MV-4-11 (cell line): Measurements from ENCODE around the gene HMCN1.
"Not testable (repeated sequence)": the region's sequence is repeated elsewhere in the genome, so short reads cannot be mapped to it uniquely, and the experiment has no call there.

Source experiments
- DNase-seq: peaks from one replicate; lab custom pipeline; 2025; lab: John Stamatoyannopoulos, UW

Gene HMCN1

DNA sequence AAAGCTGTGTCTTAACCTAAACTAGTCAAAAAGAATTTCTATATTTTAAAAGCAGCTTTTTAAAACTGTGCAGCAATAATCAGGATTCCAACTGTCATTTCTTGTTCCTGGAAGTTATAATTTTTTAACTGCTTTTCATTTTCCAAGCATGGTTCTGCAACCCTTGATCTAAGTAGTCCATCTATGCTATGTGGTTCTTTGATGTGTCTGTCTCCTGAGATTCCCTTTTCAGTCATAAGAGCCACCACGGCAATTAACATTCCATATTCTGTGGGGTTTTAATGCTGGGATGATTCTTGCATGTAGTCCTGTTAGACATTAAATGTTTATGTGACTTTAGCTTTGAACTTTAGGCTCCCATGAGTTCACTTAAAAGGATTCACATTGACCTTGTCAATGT is 420.5 kb downstream of the HMCN1 start:
- DNase-seq, result no peak

DNA sequence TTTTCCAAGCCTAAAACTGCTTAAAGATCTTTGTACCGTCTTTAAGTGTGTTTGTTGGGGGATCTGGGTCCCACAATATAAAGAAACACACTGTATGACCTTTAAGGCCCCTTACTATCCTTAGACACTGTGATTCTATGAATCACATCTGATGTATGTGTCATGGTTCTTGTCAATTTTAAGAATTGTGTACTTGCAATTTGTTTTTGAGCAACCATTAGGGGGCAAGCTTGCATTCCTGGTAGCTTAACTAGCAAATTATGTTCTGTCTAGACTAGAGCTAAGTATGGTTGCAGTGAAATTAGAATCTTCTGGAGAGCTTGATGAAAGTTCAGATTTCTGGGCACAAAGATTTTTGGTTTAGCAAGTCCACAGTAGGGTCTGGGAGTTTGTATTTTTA is 421.4 kb downstream of the HMCN1 start:
- DNase-seq, result peak; percentile 64

DNA sequence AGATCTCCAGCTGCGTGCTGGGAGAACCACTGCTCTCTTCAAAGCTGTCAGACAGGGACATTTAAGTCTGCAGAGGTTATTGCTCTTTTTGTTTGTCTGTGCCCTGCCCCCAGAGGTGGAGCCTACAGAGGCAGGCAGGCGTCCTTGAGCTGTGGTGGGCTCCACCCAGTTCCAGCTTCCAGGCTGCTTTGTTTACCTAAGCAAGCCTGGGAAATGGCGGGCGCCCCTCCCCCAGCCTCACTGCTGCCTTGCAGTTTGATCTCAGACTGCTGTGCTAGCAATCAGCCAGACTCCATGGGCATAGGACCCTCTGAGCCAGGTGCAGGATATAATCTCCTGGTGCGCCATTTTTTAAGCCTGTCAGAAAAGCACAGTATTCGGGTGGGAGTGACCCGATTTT is 428.7 kb downstream of the HMCN1 start:
- not testable (repeated sequence) for DNase-seq

DNA sequence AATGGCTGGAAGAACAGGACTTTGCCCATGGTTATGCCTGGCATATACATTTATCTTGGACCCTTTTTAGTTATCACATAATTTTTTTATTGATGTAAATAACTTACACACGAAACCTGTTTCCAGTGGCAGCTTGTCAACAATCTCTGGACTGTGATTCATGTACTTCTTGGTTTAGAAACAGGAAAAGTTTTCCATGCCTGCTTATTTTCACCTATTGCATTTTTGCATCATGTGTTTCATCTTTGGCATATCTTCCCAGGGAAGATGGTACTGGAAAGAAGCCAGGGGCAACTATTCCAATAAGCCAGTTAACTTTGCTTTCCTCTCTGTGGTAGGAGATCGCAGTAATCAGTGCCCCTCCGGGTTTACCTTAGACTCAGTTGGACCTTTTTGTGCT is 430.6 kb downstream of the HMCN1 start:
- DNase-seq, result no peak

DNA sequence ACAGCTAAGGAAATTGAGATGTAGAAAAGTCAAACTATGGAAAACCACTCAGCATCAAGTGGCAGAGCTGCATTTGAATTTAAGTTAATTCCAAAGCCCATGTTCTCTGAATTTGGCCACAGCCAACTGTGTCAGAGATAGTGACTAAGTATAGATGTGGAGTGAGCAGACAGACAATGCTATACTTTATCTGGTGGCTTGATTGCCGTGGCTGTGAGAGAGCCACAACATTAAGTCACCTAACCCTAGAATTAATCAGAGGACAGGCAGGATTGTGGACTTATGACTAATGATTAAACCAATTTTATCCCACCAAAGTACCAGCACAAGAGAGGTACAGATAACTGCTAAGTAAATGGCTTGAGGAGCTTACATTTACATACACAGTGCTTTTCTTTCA is 431.1 kb downstream of the HMCN1 start:
- DNase-seq, result no peak

DNA sequence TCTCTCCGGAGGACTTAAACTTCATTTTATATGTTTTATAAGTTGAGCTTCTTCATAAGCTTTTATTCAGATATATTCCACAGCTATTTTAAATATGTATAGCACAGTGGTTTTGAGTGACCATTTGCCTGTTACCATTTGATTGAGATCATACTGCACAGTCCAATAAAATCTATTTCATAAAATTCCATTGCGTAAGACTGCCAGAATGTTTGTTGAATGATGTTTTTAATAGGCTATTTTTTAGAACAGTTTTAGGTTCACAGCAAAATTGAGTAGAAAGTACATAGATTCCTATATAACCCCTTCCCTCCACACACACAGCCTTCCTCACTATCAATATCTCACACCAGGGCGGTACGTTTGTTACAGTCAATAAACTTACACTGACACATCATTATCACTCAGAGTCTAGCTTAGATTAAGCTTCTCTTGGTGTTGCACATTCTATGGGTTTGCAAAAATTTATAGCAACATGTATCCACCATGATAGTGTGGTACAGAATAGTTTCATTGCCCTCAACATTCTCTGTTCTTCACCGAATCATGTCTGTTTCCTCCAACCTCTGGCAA is 433.0 kb downstream of the HMCN1 start:
- no peak for DNase-seq

DNA sequence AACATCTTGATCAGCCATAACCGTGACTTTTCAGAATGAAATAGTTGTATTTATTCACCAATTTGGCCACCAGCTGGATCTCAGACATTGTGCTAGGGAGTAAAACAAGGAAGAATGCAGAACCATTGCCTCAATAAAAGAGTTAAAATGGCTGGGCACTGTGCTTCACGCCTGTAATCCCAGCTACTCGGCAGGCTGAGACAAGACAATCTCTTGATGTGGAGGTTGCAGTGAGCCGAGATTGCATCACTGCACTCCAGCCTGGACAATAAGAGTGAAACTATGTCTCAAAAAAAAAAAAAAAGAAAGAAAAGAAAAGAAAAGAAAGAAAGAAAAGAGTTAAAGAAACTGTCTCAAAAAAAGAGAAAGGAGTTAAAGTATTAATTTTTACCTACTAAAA is 441.4 kb downstream of the HMCN1 start:
- DNase-seq, result peak; percentile 33

DNA sequence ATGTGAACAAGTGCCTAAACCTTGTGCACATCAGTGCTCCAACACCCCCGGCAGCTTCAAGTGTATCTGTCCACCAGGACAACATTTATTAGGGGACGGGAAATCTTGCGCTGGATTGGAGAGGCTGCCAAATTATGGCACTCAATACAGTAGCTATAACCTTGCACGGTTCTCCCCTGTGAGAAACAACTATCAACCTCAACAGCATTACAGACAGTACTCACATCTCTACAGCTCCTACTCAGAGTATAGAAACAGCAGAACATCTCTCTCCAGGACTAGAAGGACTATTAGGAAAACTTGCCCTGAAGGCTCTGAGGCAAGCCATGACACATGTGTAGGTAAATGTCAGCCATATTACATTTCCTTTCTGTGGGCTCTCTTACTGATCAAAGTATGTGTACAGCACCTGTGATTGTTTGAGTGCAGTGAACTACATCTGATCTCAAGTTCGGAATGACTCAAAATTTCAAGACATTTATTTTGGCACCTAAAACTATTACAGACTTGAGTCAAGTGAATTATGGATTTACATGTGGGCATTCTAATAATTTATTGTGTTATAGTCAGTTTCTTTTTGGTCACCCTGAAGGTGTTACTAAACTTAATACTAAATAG is 444.3 kb downstream of the HMCN1 start:
- no peak for DNase-seq

DNA sequence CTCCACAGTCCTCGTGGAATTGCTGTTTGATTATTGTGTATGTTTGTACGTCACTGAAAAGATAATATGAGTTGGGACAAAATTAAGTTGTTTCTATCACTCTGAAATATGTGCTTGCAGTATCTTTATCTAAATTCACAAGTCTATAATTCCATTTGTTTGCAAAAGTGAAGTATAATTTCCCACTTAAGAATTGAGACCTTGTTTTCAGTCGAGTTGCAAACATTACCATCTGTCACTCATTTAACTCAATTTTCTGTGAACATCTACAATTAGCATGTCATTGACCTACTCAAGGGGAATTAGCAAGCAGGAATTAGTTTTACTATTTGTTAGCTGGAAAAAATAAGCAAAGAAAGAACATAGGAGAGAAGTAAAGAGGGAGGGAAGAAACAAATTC is 445.0 kb downstream of the HMCN1 start:
- DNase-seq, result no peak

DNA sequence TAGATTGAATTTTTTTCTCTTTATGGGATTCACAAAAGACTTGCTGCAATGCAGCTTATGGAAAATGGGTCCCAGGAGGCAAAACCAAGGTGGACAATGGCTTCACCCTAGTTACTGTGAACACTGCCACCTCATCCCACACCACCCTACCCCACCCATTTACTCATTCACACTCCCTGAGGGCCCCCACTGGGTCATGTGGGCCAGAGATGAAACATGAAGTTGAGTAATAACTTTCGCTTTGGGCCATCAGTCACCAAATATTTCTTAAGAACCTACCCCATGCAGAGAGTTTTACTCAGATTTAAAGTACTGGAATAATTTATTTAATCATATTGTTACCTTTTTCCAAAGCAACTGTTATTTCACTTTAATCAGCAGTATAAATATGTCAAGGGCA is 449.0 kb downstream of the HMCN1 start:
- peak; percentile 45 for DNase-seq

DNA sequence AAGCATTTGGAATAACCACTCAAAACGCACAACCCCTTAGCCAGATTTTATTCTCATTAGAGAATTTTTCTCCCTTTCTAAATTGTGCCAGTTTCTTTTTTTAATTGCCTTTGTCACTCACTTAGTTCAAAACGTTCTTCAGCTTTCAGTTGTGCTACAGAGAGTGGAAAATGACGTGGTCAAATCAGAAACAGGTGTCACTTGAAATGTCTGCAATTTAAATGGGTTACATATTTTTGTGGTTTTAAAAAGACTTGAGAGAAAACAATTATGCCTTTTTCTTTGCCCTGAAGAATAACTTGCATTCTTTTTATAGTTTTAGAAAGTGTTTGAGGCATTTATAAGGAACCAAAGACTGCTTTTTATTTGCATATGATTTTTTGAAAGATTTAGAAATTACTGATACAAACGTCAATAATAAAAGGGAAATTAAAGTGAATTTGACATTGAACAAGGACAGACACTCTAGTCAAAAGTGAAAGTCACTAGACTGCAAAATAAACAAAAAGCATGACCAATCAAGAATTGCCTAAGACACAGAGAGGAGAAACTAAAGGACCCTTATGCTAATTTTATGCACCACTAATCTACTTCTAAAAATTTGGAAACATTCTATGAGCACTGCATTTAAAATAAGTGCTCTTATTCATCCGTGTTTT is 449.9 kb downstream of the HMCN1 start:
- no peak for DNase-seq

DNA sequence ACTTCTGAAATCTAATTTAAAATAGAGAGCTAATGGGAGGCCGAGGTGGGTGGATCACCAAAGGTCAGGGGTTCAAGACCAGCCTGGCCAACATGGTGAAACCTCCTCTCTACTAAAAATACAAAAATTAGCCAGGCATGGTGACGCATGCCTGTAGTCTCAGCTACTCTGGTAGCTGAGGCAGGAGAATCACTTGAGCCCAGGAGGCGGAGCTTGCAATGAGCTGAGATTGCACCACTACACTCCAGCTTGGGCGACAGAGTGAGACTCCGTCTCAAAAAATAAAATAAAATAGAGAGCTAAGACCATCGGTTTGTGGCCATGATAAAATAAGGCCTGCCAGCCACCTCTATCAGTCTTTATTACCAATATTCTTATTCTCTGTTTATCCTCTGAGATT is 452.1 kb downstream of the HMCN1 start:
- not testable (repeated sequence) for DNase-seq

DNA sequence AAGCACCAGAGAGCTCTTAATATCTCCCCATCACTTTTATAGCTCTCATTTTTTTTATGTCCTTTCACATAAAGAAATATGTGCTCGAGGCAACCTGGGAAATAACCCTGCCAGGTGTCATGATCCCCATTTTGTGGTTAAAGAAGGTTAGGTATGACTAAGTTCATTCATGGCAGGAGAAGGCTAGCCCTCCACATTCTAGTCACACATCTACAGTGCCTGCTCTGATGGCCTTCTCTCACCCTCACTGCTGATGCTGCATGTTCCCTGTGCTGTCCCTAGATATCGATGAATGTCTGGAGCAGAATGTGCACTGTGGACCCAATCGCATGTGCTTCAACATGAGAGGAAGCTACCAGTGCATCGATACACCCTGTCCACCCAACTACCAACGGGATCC is 453.4 kb downstream of the HMCN1 start:
- no peak for DNase-seq

DNA sequence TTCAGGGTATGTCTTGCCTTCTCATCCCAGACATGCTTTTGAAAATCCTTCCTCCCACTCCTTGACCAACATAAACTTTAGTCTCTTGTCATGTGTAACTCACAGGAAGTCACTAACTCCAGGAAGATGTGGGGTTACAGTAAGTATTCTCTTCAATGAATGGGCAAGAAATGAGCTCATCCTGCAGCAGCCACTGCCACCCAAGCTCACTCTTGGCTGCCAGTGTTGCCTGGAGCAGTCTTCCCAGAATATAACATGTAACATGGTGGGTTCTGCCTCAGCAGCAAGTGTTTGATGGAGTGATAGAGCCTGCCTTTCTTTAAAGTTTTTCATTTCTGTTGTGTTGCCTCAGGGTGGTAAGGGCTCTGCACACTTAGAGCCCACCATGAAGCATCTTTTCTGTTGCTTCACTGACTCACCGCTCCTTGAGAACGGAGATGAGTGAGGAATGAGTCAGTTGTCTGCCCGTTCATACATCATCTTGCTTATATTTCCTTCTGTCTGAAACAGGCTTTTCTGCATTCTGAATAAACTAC is 453.9 kb downstream of the HMCN1 start:
- DNase-seq, result peak; percentile 10

DNA sequence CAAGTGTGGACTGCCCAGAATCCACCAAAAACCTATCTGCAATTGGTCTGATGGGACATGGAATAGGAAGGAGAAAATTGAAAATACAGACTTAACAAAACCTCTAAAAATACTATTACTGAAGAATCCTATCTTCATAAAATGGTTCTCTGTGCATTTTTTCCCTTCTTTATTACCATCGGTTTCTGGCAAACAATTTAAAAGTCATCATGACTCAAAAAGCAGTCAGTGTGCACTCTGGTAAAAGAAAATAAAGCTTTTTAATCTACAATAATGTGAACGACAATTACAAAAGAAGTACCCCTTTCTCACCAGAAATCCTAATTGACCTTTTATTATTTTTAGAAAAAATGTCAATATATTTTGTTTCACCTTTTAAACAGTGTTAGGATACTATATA is 454.5 kb downstream of the HMCN1 start:
- no peak for DNase-seq

DNA sequence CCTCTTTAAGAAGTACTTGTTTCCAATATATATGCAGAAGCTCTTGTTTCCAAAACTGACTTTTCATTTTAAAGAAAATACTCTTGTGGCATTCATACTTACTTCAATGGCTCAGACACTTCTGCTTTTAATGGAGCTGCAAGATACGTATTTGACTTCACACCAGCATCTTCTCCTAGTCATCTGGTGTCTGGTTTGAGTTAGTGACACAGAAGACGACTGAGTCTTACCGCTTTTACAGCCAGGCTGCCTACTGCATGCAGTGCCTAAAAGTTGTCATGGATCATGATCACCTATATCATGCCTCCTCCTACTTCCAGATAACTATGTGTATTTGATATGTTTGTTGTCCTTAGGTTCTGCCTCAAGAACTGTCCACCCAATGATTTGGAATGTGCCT is 455.0 kb downstream of the HMCN1 start:
- DNase-seq, result no peak

DNA sequence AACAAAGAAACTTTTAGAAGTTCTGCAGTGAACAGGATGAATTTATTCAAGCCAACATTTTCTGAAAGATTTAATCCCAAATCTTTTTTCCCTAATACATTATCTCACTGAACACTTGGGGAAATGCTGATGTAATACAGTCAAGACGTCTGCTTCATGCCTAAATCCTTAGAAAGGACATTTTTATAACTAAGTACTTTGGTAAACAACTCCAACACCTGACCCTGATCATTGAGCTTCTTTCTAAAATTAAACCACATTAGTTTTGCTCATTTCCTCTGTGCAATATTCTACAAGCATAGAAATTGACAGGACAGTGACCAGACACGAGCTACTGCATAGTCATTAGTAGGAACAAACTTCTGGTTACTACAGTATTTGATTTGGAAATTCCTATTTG is 457.3 kb downstream of the HMCN1 start:
- no peak for DNase-seq

DNA sequence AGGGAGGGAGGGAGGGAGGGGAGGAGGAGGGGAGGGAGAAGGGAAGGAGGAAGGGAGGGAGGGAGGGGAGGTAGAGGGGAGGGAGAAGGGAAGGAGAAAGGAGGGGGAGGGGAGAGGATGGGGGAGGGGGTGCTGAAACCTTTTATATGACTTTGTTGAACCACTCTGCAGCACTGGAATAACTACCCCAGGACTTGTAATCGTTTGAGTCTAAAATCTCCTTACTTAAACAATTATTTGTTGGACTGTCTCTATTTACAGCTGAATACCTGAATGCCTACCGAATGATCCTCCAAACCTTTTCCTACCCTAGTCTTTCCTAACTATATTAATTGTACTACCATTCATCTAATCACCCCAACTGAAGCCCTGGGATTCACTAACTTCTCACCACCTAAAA is 459.0 kb downstream of the HMCN1 start:
- DNase-seq, result no peak

DNA sequence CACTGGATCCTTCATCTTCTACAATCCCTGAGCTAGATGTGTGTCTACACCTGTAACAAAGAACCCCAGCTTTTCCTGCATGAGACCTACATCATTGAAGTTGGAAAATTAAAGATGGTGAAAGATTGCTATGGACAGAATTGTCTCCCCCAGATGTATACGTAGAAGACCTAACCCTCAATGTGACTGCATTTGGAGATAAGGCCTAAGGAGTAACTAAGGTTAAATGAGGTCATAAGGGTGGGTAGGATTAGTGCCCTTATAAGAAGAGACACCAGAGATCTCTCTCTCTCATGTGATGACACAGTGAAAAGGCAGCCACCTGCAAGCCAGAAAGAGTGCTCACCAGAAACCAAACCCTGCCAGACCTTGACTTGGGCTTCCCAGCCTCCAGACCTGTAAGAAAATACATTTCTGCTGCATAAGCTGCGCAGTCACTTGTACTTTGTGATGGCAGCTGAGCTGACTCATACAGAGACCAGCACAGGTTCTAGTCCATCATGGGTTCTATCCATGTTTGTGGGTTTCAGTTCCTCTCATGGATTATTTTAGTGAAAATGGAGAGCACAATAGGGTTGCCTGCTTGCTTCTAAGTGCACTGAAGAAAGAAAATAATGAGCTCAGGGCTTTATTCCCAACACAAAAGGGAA is 460.0 kb downstream of the HMCN1 start:
- peak; percentile 92 for DNase-seq

DNA sequence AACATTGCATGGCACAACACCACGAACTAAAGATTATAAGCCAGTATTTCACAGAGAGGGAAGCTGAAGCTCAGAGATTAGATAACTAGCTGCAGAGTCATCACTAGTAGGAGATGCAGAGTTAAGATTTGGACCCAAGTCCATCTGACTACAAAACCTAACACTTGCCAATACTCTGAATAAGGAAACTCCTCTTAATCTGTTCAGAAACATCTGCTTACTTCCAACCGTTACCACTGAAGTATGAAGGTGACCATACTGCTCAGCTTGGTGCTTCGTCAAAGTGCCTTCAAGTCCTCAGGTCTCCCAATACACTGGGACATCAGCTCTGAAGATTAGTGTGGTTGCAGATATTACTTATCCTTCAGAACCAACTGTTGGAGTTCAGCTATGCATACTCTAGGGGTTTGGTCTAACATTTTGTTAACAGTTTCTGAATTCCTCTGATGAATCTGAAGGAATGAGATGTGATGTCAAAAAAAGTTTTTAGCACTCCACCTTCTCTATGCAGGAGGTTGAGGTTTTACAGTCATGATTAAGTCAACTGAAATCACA is 461.3 kb downstream of the HMCN1 start:
- no peak for DNase-seq

DNA sequence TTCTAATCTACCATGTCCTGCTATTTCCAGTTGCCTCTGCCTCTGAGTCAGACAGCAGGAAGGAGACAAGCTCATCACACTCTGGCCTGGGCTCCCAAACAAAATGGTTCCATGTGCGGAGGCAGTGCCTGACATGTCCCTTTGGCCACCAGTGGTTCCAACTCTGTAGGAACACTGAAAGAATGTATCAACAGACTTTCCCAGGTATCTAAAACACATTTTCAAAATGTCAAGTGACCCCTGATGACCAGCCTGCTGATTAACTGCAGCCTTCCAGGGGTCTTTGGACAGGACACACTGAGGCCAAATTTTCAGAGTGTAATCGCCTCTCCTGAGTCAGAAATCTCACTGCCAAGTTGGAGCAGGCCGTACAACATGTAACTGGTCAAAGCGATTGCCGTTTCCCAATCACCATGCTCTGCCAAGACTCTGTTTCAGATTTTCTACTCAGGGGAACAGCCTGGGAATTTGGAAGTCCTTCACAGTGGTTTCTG is 468.1 kb downstream of the HMCN1 start:
- no peak for DNase-seq

DNA sequence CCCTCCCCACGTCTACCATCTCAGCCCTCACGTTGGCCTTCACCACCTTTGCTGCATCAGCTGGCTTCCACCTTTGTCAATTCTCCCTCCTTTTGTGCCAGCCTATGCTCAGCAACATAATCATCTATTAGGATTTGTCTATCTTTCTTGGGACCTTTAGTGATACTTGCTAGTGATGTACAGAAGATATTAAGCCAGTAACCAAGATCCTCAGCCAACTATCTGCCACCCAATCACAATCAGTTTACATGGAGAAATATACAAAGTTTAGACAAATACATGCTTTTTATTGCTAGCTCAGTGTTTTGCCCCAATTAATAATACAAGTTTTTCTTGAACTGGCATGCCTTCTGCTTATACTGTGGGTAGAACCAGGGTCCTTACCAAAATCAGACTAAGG is 468.6 kb downstream of the HMCN1 start:
- DNase-seq, result no peak
